HCT116 (cell line): ENCODE data around the gene HPDL. TPM values are rescaled to one million over a fixed set of nuclear protein-coding genes. Genes with fewer than 3 reads are reported as not detected.
"Not testable (repeated sequence)": the region's sequence is repeated elsewhere in the genome, so short reads cannot be mapped to it uniquely, and the experiment has no call there.

Source experiments
- ATAC-seq: fragments of 200-7000 bp; cut with Tn5 transposase; 2 replicates; pipeline ENCODE4 v1.9.1; 2020; ENCODE audit warnings: mild to moderate bottlenecking, moderate library complexity
- BruUV-seq: library from RNA; stranded (reverse); fragments of 400-500 nt; replicated peaks from 2 replicates; lab custom pipeline; 2021; lab: Mats Ljungman, UMichigan
- CTCF ChIA-PET: fragments of 300-600 bp; sonication (Branson Sonifier 250); formaldehyde crosslinking; loops from one replicate; lab custom pipeline; 2021; ENCODE audit warnings: antibody characterized with exemption; lab: Charles Lee
- POLR2A ChIA-PET: fragments of 300-600, 350-600 bp; sonication (Branson Sonifier 250); formaldehyde crosslinking; loops from one replicate; lab custom pipeline; 2021; ENCODE audit warnings: antibody characterized with exemption; lab: Charles Lee
- RAD21 ChIA-PET, 2 experiments: fragments of 300-600 bp; sonication (Branson Sonifier 250); formaldehyde crosslinking; loops; one replicate each; lab custom pipeline; 2023; ENCODE audit warnings: low total read pairs in 2 of 2; ENCODE audit not compliant: uncharacterized antibody in 2 of 2, unreplicated experiment in 2 of 2, low non-redundant PET in 1 of 2; lab: Charles Lee
- DNase-seq: peaks from one replicate; pipeline ENCODE4 v3.0.0-alpha.2; 2010; ENCODE audit warnings: low read depth, low spot score
- H2AFZ ChIP-seq: fragments of 200-600 bp; shearing (Covaris generic), sonication (generic); 2 replicates; pipeline ENCODE4 v1.6.1; 2017; ENCODE audit warnings: low read depth, mixed run types, mixed read lengths, antibody characterized with exemption, low read length; ENCODE audit not compliant: poor library complexity, severe bottlenecking
- H3K27ac ChIP-seq: 2 replicates; pipeline ENCODE4 v1.5.1; 2012; ENCODE audit warnings: low read depth, low read length
- H3K27me3 ChIP-seq: fragments of 200-600 bp; sonication (generic); 2 replicates; pipeline ENCODE4 v1.6.1; 2016; ENCODE audit warnings: mixed run types, low read length, mixed read lengths; ENCODE audit not compliant: insufficient read depth
- H3K36me3 ChIP-seq, 2 experiments: fragments of 200-500 bp in 1 of 2; fragments of 200-600 bp in 1 of 2; sonication (Bioruptor generic) in 1 of 2; sonication (generic) in 1 of 2; 2 replicates each; pipeline versions ENCODE4 v1.5.1 to v1.6.1; 2014 to 2016; ENCODE audit warnings: low read length in 2 of 2, inconsistent platforms in 1 of 2, mixed read lengths in 1 of 2, mixed run types in 1 of 2; ENCODE audit not compliant: insufficient read depth in 2 of 2, control insufficient read depth in 1 of 2
- H3K4me1 ChIP-seq, 2 experiments: fragments of 200-600 bp in 1 of 2; sonication (generic) in 1 of 2; 2 replicates each; pipeline versions ENCODE4 v1.5.1 to v1.6.1; 2012 to 2017; ENCODE audit warnings: low read length in 2 of 2, inconsistent platforms in 1 of 2, mild to moderate bottlenecking in 1 of 2, mixed read lengths in 1 of 2, mixed run types in 1 of 2, moderate library complexity in 1 of 2; ENCODE audit not compliant: insufficient read depth in 2 of 2, control insufficient read depth in 1 of 2
- H3K4me2 ChIP-seq: fragments of 200-600 bp; sonication (generic); 2 replicates; pipeline ENCODE4 v1.6.1; 2017; ENCODE audit warnings: mixed run types, low read length, mixed read lengths
- H3K4me3 ChIP-seq, 2 experiments: fragments of 200-600 bp in 1 of 2; sonication (generic) in 1 of 2; replicated peaks in 1 of 2; 2 replicates each; pipeline ENCODE4 v1.5.1; 2011 to 2016; ENCODE audit warnings: low read length in 2 of 2, control low read depth in 1 of 2, low read depth in 1 of 2, mild to moderate bottlenecking in 1 of 2, mixed read lengths in 1 of 2, mixed run types in 1 of 2
- H3K79me2 ChIP-seq: fragments of 200-600 bp; sonication (generic); 2 replicates; pipeline ENCODE4 v1.6.1; 2017; ENCODE audit warnings: mild to moderate bottlenecking, mixed run types, low read length, moderate library complexity, mixed read lengths; ENCODE audit not compliant: insufficient read depth
- H3K9ac ChIP-seq: fragments of 200-600 bp; sonication (generic); 2 replicates; pipeline ENCODE4 v1.6.1; 2016; ENCODE audit warnings: low read length, mixed read lengths
- H3K9me2 ChIP-seq: fragments of 200-600 bp; sonication (generic), shearing (Covaris generic); 2 replicates; pipeline ENCODE4 v1.6.1; 2017; ENCODE audit warnings: mixed run types, mild to moderate bottlenecking, moderate library complexity; ENCODE audit not compliant: insufficient read depth
- H3K9me3 ChIP-seq, 2 experiments: fragments of 200-500 bp in 1 of 2; fragments of 200-600 bp in 1 of 2; sonication (Bioruptor generic) in 1 of 2; sonication (generic) in 1 of 2; 2 replicates each; pipeline ENCODE4 v1.6.1; 2014 to 2017; ENCODE audit warnings: low read length in 2 of 2, mixed read lengths in 2 of 2, inconsistent platforms in 1 of 2, low read depth in 1 of 2, mild to moderate bottlenecking in 1 of 2, mixed run types in 1 of 2, moderate library complexity in 1 of 2; ENCODE audit not compliant: control insufficient read depth in 1 of 2, insufficient read depth in 1 of 2
- H4K20me1 ChIP-seq: fragments of 200-600 bp; sonication (generic), shearing (Covaris generic); 2 replicates; pipeline ENCODE4 v1.6.1; 2017; ENCODE audit warnings: mixed run types, mild to moderate bottlenecking, moderate library complexity; ENCODE audit not compliant: insufficient read depth
- ATF3 ChIP-seq: IDR thresholded peaks from 2 replicates; pipeline ENCODE4 v1.6.1; 2012
- CBX3 ChIP-seq: IDR thresholded peaks from 2 replicates; pipeline ENCODE4 v1.6.1; 2012; ENCODE audit warnings: low read depth
- EGR1 ChIP-seq: IDR thresholded peaks from 2 replicates; pipeline ENCODE4 v1.6.1; 2012; ENCODE audit warnings: low read depth
- ELF1 ChIP-seq: IDR thresholded peaks from 2 replicates; pipeline ENCODE4 v1.6.1; 2012; ENCODE audit warnings: low read depth, borderline replicate concordance
- EZH2 ChIP-seq: fragments of 200-600 bp; sonication (generic); IDR thresholded peaks from 2 replicates; pipeline ENCODE4 v1.6.1; 2017; ENCODE audit warnings: antibody characterized with exemption, mixed run types
- EZH2phosphoT487 ChIP-seq: fragments of 200-600 bp; IDR thresholded peaks from 2 replicates; pipeline ENCODE4 v1.6.1; 2018; ENCODE audit warnings: antibody characterized with exemption, borderline replicate concordance
- FOSL1 ChIP-seq: IDR thresholded peaks from 2 replicates; pipeline ENCODE4 v1.6.1; 2012; ENCODE audit warnings: low read depth
- MAX ChIP-seq: IDR thresholded peaks from 2 replicates; pipeline ENCODE4 v1.6.1; 2012
- REST ChIP-seq: IDR thresholded peaks from 2 replicates; pipeline ENCODE4 v1.6.1; 2012; ENCODE audit warnings: low read depth
- SIN3A ChIP-seq: IDR thresholded peaks from 2 replicates; pipeline ENCODE4 v1.6.1; 2012; ENCODE audit warnings: low read depth
- SP1 ChIP-seq: IDR thresholded peaks from 2 replicates; pipeline ENCODE4 v1.6.1; 2012; ENCODE audit warnings: low read depth
- SRF ChIP-seq: IDR thresholded peaks from 2 replicates; pipeline ENCODE4 v1.6.1; 2012; ENCODE audit warnings: low read depth
- ZBTB33 ChIP-seq: IDR thresholded peaks from 2 replicates; pipeline ENCODE4 v1.6.1; 2011; ENCODE audit warnings: mild to moderate bottlenecking, low read length, moderate library complexity; ENCODE audit not compliant: insufficient replicate concordance; ENCODE audit errors: extremely low read depth
- intact Hi-C: fragments of 100-400 bp; cut with micrococcal nuclease; formaldehyde crosslinking; loops from 2 replicates; pipeline ENCODE4 v1.10.0; 2022
- total RNA-seq: library from RNA; stranded (reverse); gene quantifications from one replicate; pipeline ENCODE4 v1.2.1, GENCODE V29; 2021; ENCODE audit not compliant: unreplicated experiment

Gene HPDL
- total RNA-seq, 1 experiment from 2014 or later, result not detected

- RAD21 ChIA-PET, H3K79me2 ChIP-seq, intact Hi-C loops, H3K4me2 ChIP-seq, POLR2A ChIA-PET, H2AFZ ChIP-seq, H3K4me3 ChIP-seq, H3K27me3 ChIP-seq, H3K9ac ChIP-seq, DNase-seq, ATAC-seq, H3K27ac ChIP-seq, BruUV-seq, H3K9me2 ChIP-seq, H3K4me1 ChIP-seq, H3K36me3 ChIP-seq, H4K20me1 ChIP-seq, CTCF ChIA-PET, H3K9me3 ChIP-seq: not testable (repeated sequence)
Observed at GRCh38 chr1:45291002-45291401, 35.7 kb upstream of the HPDL start.

- H2AFZ ChIP-seq, result no peak overlapping the region
- H3K4me1 ChIP-seq, result no peaks in the 10 kb centered on the region
- H3K9me2 ChIP-seq, result no peaks in the 10 kb centered on the region
- no TSS peak for BruUV-seq
- no peak overlapping the region for H3K4me3 ChIP-seq
- no peaks in the 10 kb centered on the region for H3K79me2 ChIP-seq
- H3K27me3 ChIP-seq, result no peaks in the 10 kb centered on the region
- H3K9ac ChIP-seq, result no peak overlapping the region
- H3K4me2 ChIP-seq, result no peak overlapping the region
- ChIA-PET POLR2A (interaction anchor here (1.1 kb wide), 1 partner anchor 280 kb away, joined by 4 read pairs; the partner anchor contains the start of gene UROD), CTCF (interaction anchor here (2.4 kb wide), 1 partner anchor 277 kb away, joined by 7 read pairs; no protein-coding TSS in a partner anchor), RAD21 (no interaction called here)
- H3K27ac ChIP-seq, result no peak overlapping the region
- no peaks in the 10 kb centered on the region for H3K36me3 ChIP-seq
- H4K20me1 ChIP-seq, result no peaks in the 10 kb centered on the region
- DNase-seq (no peak), ATAC-seq (no peak)
- H3K9me3 ChIP-seq, result no peaks in the 10 kb centered on the region
- intact Hi-C loops, result no loop called here
- TF ChIP-seq MAX (no peak), SP1 (no peak), ZBTB33 (no peak), EZH2 (no peak), REST (no peak), EGR1 (no peak), SRF (no peak), ELF1 (no peak), FOSL1 (no peak), CBX3 (no peak), SIN3A (no peak), EZH2phosphoT487 (no peak), ATF3 (no peak)
Observed at GRCh38 chr1:45291716-45292115, 35.0 kb upstream of the HPDL start.
